ENCODE data around the gene SERTAD4.

SERTAD4 gene

GRCh38 chr1:210260096-210260495, 27.5 kb downstream of the SERTAD4 start:
- no peak for DNase-seq (ENCODE audit: low read depth)

GRCh38 chr1:210262167-210262896, 29.7 kb downstream of the SERTAD4 start:
- peak; percentile 56 for DNase-seq (ENCODE audit: low read depth)

GRCh38 chr1:210262897-210263272, 30.3 kb downstream of the SERTAD4 start:
- DNase-seq (ENCODE audit: low read depth) = no peak

GRCh38 chr1:210263963-210264362, 31.4 kb downstream of the SERTAD4 start:
- no peak for DNase-seq (ENCODE audit: low read depth)

GRCh38 chr1:210264496-210265380, 32.1 kb downstream of the SERTAD4 start:
- DNase-seq (ENCODE audit: low read depth) = no peak

GRCh38 chr1:210265392-210265955, 32.9 kb downstream of the SERTAD4 start:
- peak; percentile 53 for DNase-seq (ENCODE audit: low read depth)

- no peak for DNase-seq (ENCODE audit: low read depth)
Measured at GRCh38 chr1:210269981-210270380, 37.4 kb downstream of the SERTAD4 start.

GRCh38 chr1:210272666-210273065, 40.1 kb downstream of the SERTAD4 start:
- DNase-seq (ENCODE audit: low read depth) = no peak

GRCh38 chr1:210280221-210280620, 47.6 kb downstream of the SERTAD4 start:
- no peak for DNase-seq (ENCODE audit: low read depth)

- DNase-seq (ENCODE audit: low read depth) = no peak
Measured at GRCh38 chr1:210288116-210288515, 55.5 kb downstream of the SERTAD4 start.

GRCh38 chr1:210289248-210289647, 56.7 kb downstream of the SERTAD4 start:
- DNase-seq (ENCODE audit: low read depth) = no peak

GRCh38 chr1:210291081-210291764, 58.6 kb downstream of the SERTAD4 start:
- no peak for DNase-seq (ENCODE audit: low read depth)

GRCh38 chr1:210291786-210292230, 59.2 kb downstream of the SERTAD4 start:
- DNase-seq (ENCODE audit: low read depth) = peak; percentile 34

- DNase-seq (ENCODE audit: low read depth) = no peak
Measured at GRCh38 chr1:210292231-210292871, 59.8 kb downstream of the SERTAD4 start.

GRCh38 chr1:210293171-210293607, 60.6 kb downstream of the SERTAD4 start:
- DNase-seq (ENCODE audit: low read depth) = peak; percentile 92

GRCh38 chr1:210294999-210295745, 62.6 kb downstream of the SERTAD4 start:
- peak; percentile 65 for DNase-seq (ENCODE audit: low read depth)

Data from GM04503 (cell line).